Cardiac fibroblast (primary cell): Measurements from ENCODE around the gene CYP1B1.

ENCODE experiments used
- DNase-seq, 2 donors: peaks; one replicate each; pipeline versions ENCODE4 v3.0.0 to v3.0.0-alpha.2; 2010; ENCODE audit warnings: low read depth in 2 of 2
- H3K4me3 ChIP-seq, 2 donors: replicated peaks in 1 of 2; 1 replicate in 1 of 2; 2 replicates in 1 of 2; pipeline ENCODE4 v1.5.1; 2011; ENCODE audit warnings: low read depth in 2 of 2, low read length in 2 of 2, mild to moderate bottlenecking in 2 of 2, moderate library complexity in 1 of 2
- TF ChIP-seq, protein P1 (sequence below): IDR thresholded peaks from one replicate; pipeline ENCODE4 v1.5.1; 2011; ENCODE audit warnings: low read depth, mild to moderate bottlenecking, low read length, inconsistent platforms

Gene CYP1B1

DNA sequence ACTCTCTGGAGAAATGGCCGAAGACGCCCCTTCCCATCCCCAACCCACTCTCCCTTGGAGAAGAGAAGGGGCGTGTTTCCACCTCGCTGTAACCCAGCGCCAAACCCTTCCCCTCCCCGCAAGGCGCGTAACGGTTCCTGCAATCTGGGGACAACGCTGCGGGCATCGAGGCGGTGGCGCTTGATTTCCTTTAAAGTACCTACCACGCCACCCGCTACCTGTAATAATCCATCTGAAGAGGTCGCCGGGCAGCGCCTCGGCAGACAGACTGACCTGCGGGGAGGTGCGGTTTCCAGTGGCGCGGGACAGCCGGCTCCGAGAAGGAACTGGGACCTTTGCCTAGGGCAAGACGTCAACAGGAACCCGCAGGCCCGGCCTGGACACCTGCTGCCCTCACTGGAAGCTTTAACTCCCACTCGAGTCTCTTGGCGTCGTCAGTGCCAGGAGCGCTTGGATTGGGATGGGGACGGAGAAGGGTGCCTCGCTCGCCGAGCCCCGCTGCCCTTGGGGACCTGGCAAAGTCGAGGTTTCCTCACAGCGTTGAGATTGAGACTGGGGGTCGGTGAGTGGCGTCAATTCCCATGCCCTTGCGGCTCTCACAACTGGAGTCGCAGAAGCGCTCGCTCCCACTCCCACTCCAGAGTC is at the start of gene CYP1B1:
TSS of gene CYP1B1 (minus strand) at position 645 of the 645 bp plus-strand sequence. CDS start 763 bp downstream, outside the sequence.
- DNase-seq, result no peak
- H3K4me3 ChIP-seq, result peak within 1 kb of the TSS; percentile 47 to 55
- TF ChIP-seq, protein P1, sequence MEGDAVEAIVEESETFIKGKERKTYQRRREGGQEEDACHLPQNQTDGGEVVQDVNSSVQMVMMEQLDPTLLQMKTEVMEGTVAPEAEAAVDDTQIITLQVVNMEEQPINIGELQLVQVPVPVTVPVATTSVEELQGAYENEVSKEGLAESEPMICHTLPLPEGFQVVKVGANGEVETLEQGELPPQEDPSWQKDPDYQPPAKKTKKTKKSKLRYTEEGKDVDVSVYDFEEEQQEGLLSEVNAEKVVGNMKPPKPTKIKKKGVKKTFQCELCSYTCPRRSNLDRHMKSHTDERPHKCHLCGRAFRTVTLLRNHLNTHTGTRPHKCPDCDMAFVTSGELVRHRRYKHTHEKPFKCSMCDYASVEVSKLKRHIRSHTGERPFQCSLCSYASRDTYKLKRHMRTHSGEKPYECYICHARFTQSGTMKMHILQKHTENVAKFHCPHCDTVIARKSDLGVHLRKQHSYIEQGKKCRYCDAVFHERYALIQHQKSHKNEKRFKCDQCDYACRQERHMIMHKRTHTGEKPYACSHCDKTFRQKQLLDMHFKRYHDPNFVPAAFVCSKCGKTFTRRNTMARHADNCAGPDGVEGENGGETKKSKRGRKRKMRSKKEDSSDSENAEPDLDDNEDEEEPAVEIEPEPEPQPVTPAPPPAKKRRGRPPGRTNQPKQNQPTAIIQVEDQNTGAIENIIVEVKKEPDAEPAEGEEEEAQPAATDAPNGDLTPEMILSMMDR, result no peak

DNA sequence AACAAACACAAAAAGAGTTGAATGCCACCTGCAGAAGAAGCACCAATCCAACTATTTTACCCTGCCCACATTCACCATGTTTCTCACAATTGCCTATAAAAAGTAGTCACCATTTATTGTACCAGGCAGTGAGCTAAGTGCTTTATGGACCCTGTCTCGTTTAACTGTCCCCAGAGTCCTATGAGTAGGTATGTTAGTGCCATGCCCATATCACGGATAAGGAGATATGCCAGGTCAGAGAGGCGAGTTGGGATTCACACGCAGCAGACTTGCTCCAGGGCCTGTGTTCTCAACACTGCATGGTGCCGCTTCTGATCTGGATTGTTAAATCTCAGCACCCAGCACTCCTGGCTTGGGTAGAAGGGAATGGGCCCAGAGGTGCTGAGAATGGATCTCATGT is 49.1 kb upstream of the CYP1B1 start:
- TF ChIP-seq, protein P1, result no peak
- no peak overlapping the region for H3K4me3 ChIP-seq
- no peak for DNase-seq

DNA sequence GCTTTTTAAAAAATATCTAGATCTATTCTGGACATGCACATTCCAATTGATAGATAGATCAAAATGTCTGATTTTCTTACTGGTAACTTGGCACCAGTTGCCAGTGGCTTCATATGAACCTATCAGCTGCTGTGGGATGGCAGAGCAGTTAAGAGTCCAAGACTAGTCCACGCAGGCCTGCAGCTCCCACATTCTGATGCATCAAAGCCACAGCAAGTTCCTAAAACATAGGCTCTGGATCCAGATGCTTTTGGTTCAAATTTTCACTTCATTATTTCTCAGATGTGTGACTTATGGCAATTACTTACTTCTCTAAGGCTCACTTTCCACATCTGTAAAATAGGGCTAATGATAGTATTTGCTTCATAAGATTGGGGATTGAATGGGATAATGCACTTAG is 48.0 kb upstream of the CYP1B1 start:
- H3K4me3 ChIP-seq, result no peak overlapping the region
- TF ChIP-seq, protein P1, result no peak
- no peak for DNase-seq

DNA sequence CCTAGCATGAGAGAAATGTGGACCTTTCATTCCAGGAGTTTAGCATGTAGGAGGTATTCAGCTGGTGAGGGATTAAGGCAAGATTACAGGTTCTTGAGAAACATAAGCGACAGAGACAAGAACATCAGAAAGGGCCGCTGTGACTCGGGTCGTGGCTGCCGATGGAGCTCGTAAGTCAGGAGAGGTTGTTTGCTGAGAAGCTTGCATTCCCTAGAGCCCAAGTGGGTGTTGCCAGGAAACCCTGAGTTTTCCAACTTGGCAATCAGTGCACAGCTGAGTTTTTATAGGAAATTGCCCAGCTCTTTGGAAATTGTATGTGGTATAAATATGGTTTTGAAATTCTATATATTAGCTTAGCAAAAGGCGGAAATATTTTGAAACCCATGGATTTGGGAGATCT is 46.4 kb upstream of the CYP1B1 start:
- peak; percentile 48 to 81 for DNase-seq
- no peak overlapping the region for H3K4me3 ChIP-seq
- TF ChIP-seq, protein P1, result no peak

DNA sequence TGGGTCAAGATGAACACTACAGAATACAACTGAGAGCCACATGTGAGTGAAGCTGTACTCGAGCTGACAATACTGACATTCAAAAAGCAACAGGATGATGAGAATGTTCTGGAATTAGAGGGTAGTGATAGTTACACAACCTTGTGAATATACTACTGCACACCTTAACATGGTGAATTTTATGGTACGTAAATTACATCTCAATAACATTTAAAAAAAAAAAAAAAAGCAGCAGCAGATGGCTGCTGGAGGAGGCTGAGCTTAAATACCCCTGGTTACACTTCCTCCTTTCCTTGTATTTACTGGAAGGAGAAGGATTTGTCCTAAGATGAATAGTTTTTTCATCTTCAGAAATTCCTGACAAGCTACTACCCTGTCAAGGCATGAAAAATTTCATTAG is 45.5 kb upstream of the CYP1B1 start:
- TF ChIP-seq, protein P1, result no peak
- no peak overlapping the region for H3K4me3 ChIP-seq
- no peak for DNase-seq

DNA sequence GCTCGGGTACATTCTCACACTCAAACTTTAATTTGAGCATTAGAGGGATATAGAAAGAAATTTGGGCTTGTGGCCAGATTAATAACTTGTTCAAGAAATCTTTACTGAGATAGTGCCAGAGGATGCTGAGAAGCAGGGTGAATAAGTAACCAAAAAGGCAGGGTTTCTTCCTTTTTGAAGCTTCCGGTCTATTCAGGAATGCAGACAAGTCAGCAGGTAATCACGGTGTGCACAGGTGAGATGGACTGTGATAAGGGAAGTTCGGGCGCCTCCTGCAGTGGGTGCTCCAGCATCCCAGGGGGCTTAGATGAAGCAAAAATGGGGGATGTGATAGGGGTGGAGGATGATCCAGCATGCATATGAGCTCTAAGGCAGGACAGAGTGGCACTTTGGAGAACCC is 44.9 kb upstream of the CYP1B1 start:
- TF ChIP-seq, protein P1, result no peak
- no peak overlapping the region for H3K4me3 ChIP-seq
- no peak for DNase-seq

DNA sequence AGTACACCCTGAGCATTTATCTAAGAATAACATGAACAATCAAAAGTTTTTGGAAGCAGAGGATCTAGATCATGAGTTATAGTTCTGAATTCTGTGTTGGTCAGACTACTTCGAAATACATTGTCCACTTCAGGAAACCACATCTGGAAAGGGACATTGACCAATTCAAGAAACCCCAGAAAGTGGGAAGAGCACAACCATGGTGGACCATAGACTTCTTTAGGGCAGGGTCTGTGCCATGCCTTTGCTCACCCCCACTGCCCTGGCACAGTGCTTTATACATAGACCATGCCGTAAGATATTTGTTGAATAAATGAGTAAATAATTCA is 44.3 kb upstream of the CYP1B1 start:
- TF ChIP-seq, protein P1, result no peak
- no peak overlapping the region for H3K4me3 ChIP-seq
- DNase-seq, result no peak
